Endothelial cell of umbilical vein (primary cell): ENCODE results near the gene PDLIM4. TPM values are rescaled to one million over a fixed set of nuclear protein-coding genes. Genes with fewer than 3 reads are reported as not detected.

ENCODE experiments used
- BruUV-seq: library from RNA; stranded (reverse); fragments of 400-500 nt; replicated peaks from 2 replicates; lab custom pipeline; 2021; lab: Mats Ljungman, UMichigan
- CTCF ChIA-PET: fragments of 300-600, 350-600 bp; sonication (Branson Sonifier 250); formaldehyde crosslinking; loops from one replicate; lab custom pipeline; 2021; ENCODE audit warnings: antibody characterized with exemption, inconsistent platforms; lab: Charles Lee
- POLR2A ChIA-PET: fragments of 300-600, 350-600 bp; sonication (Branson Sonifier 250); formaldehyde crosslinking; loops from one replicate; lab custom pipeline; 2021; ENCODE audit warnings: antibody characterized with exemption, inconsistent platforms; lab: Charles Lee
- DNase-seq: peaks from one replicate; pipeline ENCODE4 v3.0.0-alpha.2; 2011; ENCODE audit warnings: low read depth, low spot score
- FAIRE-seq: peaks from 2 replicates; lab custom pipeline; 2011; peaks lifted over from hg19 to GRCh38; lab: Jason Lieb, UNC
- H2AFZ ChIP-seq: 2 replicates; pipeline ENCODE4 v1.6.0; 2012; ENCODE audit warnings: low read depth, low read length, control low read depth, inconsistent platforms
- H3K27ac ChIP-seq: 2 replicates; pipeline ENCODE4 v1.5.1; 2011; ENCODE audit warnings: low read depth, mild to moderate bottlenecking, control low read depth, low read length, moderate library complexity; ENCODE audit not compliant: insufficient read depth
- H3K27me3 ChIP-seq, 2 experiments: 2 replicates each; pipeline versions ENCODE4 v1.6.0 to v1.6.1; 2011; ENCODE audit warnings: low read length in 2 of 2, mixed read lengths in 1 of 2; ENCODE audit not compliant: control insufficient read depth in 2 of 2, insufficient read depth in 2 of 2
- H3K36me3 ChIP-seq, 2 experiments: 2 replicates in 1 of 2; 3 replicates in 1 of 2; pipeline ENCODE4 v1.5.1; 2011; ENCODE audit warnings: low read length in 2 of 2, mild to moderate bottlenecking in 1 of 2, moderate library complexity in 1 of 2; ENCODE audit not compliant: control insufficient read depth in 2 of 2, insufficient read depth in 2 of 2; ENCODE audit errors: extremely low read depth in 1 of 2
- H3K4me1 ChIP-seq: 3 replicates; pipeline ENCODE4 v1.5.1; 2011; ENCODE audit warnings: mild to moderate bottlenecking, low read length; ENCODE audit not compliant: control insufficient read depth, insufficient read depth; ENCODE audit errors: extremely low read depth
- H3K4me2 ChIP-seq: 2 replicates; pipeline ENCODE4 v1.6.1; 2011; ENCODE audit warnings: low read length, control low read depth, mixed read lengths; ENCODE audit not compliant: insufficient read depth
- H3K4me3 ChIP-seq, 3 experiments: fragments of 200-600 bp in 1 of 3; sonication (generic), shearing (Covaris generic) in 1 of 3; replicated peaks in 1 of 3; 2 replicates each; pipeline ENCODE4 v1.5.1; 2011 to 2016; ENCODE audit warnings: control low read depth in 3 of 3, low read length in 3 of 3, mild to moderate bottlenecking in 2 of 3, inconsistent platforms in 1 of 3, low read depth in 1 of 3, moderate library complexity in 1 of 3; ENCODE audit not compliant: insufficient read depth in 1 of 3
- H3K79me2 ChIP-seq: 2 replicates; pipeline ENCODE4 v1.6.0; 2012; ENCODE audit warnings: low read length, inconsistent platforms; ENCODE audit not compliant: control insufficient read depth, insufficient read depth
- H3K9ac ChIP-seq: replicated peaks from 2 replicates; pipeline ENCODE3; 2011; ENCODE audit warnings: low read length, control low read depth; ENCODE audit not compliant: insufficient read depth; ENCODE audit errors: extremely low read depth
- H3K9me1 ChIP-seq: replicated peaks from 3 replicates; pipeline ENCODE4 v1.6.0; 2011; ENCODE audit warnings: mild to moderate bottlenecking, low read length; ENCODE audit not compliant: control insufficient read depth, insufficient read depth; ENCODE audit errors: extremely low read depth
- H3K9me3 ChIP-seq: replicated peaks from 2 replicates; pipeline ENCODE4 v1.5.1; 2012; ENCODE audit warnings: low read length, inconsistent platforms; ENCODE audit not compliant: control insufficient read depth, insufficient read depth
- H4K20me1 ChIP-seq: replicated peaks from 2 replicates; pipeline ENCODE3; 2011; ENCODE audit warnings: mild to moderate bottlenecking, low read length; ENCODE audit not compliant: control insufficient read depth, insufficient read depth; ENCODE audit errors: extremely low read depth
- CTCF ChIP-seq, 2 donors: IDR thresholded peaks; 1 replicate in 1 of 2; 2 replicates in 1 of 2; pipeline ENCODE4 v1.5.1; 2011; ENCODE audit warnings: low read length in 2 of 2, mild to moderate bottlenecking in 2 of 2, moderate library complexity in 2 of 2, control low read depth in 1 of 2, inconsistent platforms in 1 of 2, low read depth in 1 of 2; ENCODE audit not compliant: insufficient read depth in 1 of 2; ENCODE audit errors: extremely low read depth in 1 of 2
- EZH2 ChIP-seq: IDR thresholded peaks from 2 replicates; pipeline ENCODE4 v1.6.1; 2012; ENCODE audit warnings: borderline replicate concordance, low read depth, mild to moderate bottlenecking, moderate library complexity, low read length, inconsistent platforms; ENCODE audit not compliant: severe bottlenecking
- FOS ChIP-seq: IDR thresholded peaks from 2 replicates; pipeline ENCODE4 v1.6.1; 2011; ENCODE audit warnings: mild to moderate bottlenecking, low read length, moderate library complexity, borderline replicate concordance; ENCODE audit not compliant: insufficient read depth
- GATA2 ChIP-seq: IDR thresholded peaks from 2 replicates; pipeline ENCODE4 v1.7.0; 2011; ENCODE audit warnings: low read depth, mild to moderate bottlenecking, moderate library complexity, mixed read lengths, low read length; ENCODE audit not compliant: insufficient read length, insufficient read depth
- JUN ChIP-seq: IDR thresholded peaks from 2 replicates; pipeline ENCODE4 v1.6.1; 2011; ENCODE audit warnings: borderline replicate concordance, low read depth; ENCODE audit not compliant: insufficient read length, insufficient read depth
- MYC ChIP-seq: IDR thresholded peaks from one replicate; pipeline ENCODE4 v1.6.1; 2011; ENCODE audit warnings: mild to moderate bottlenecking, low read depth, low read length
- POLR2A ChIP-seq: IDR thresholded peaks from 2 replicates; pipeline ENCODE4 v1.6.1; 2012; ENCODE audit warnings: low read depth, mild to moderate bottlenecking, control low read depth, low read length
- POLR2AphosphoS5 ChIP-seq: IDR thresholded peaks from 2 replicates; pipeline ENCODE4 v1.6.1; 2012; ENCODE audit warnings: low read depth, mild to moderate bottlenecking, control low read depth, low read length, moderate library complexity; ENCODE audit not compliant: insufficient read depth
- dilution Hi-C: fragments of 300-500 bp; cut with MboI; formaldehyde crosslinking; loops from one replicate; pipeline ENCODE4 v1.15.0; 2019; ENCODE audit warnings: low sequenced_read_pairs; ENCODE audit not compliant: extremely low pct_ligation_motif_present
- intact Hi-C: fragments of 100-400 bp; cut with micrococcal nuclease; formaldehyde crosslinking; loops from one replicate; pipeline ENCODE4 v1.10.0; 2022
- polyA plus RNA-seq, 4 experiments: library from polyadenylated mRNA; depleted of rRNA in 3 of 4; stranded (reverse) in 3 of 4; unstranded in 1 of 4; fragments of >200 nt; gene quantifications; 2 replicates each; pipeline versions ENCODE4 v1.2.1 to v1.2.3, GENCODE V29; 2011 to 2012; ENCODE audit warnings: missing spikeins in 1 of 4
- total RNA-seq: library from RNA; stranded (reverse); gene quantifications from 2 replicates; pipeline ENCODE4 v1.2.3, GENCODE V29; 2021
- TF ChIP-seq, protein P1 (sequence below): IDR thresholded peaks from 2 replicates; pipeline ENCODE4 v1.6.1; 2011; ENCODE audit not compliant: insufficient read depth, insufficient read length

PDLIM4 gene
- total and polyA plus RNA-seq, 2 donors (not counting 3 experiments of a cell fraction or from before 2014, with no cell fraction given) = 65.7 to 112 TPM

- H3K79me2 ChIP-seq = peaks cover 5% of the 10 kb centered on the region
- H3K27me3 ChIP-seq = no peaks in the 10 kb centered on the region
- H3K9me1 ChIP-seq = no peaks in the 10 kb centered on the region
- dilution Hi-C loops = no loop called here
- TF ChIP-seq JUN = no peak
- no peak for TF ChIP-seq FOS
- TF ChIP-seq POLR2AphosphoS5 = no peak
- TF ChIP-seq EZH2 = no peak
- TF ChIP-seq GATA2 = no peak
- TF ChIP-seq POLR2A = no peak
- TF ChIP-seq, protein P1, sequence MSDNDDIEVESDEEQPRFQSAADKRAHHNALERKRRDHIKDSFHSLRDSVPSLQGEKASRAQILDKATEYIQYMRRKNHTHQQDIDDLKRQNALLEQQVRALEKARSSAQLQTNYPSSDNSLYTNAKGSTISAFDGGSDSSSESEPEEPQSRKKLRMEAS = no peak
- no peak for TF ChIP-seq CTCF (IDR thresholded peaks at IDR 0.05; ENCODE audit: extremely low read depth in 1 of 2, insufficient read depth in 1 of 2, low read depth in 1 of 2, low read length in 2 of 2)
- TF ChIP-seq MYC = no peak
- BruUV-seq = no TSS peak
- peaks cover 16% of the 10 kb centered on the region for H3K4me1 ChIP-seq
- H3K27ac ChIP-seq = no peak overlapping the region
- no peak overlapping the region for H3K4me2 ChIP-seq
- no peaks in the 10 kb centered on the region for H3K9me3 ChIP-seq
- FAIRE-seq (peak; percentile 12), DNase-seq (no peak)
- H3K9ac ChIP-seq = no peak overlapping the region
- H3K4me3 ChIP-seq = no peak overlapping the region
- no peaks in the 10 kb centered on the region for H3K36me3 ChIP-seq
- no peaks in the 10 kb centered on the region for H4K20me1 ChIP-seq
- POLR2A ChIA-PET = no interaction called here
- intact Hi-C loops = loop anchor here (10.0 kb wide), 2 partner anchors 204 to 534 kb away; partner anchors contain the start of gene IRF1
- CTCF ChIA-PET = interaction anchor here (1.2 kb wide), 2 partner anchors 37 to 53 kb away, joined by 3 to 4 read pairs; no protein-coding TSS in a partner anchor
- H2AFZ ChIP-seq = no peak overlapping the region
These were observed 33.5 kb downstream of the PDLIM4 start for GRCh38 chr5:132291026-132291425.
